WTC11 (cell line): ENCODE measurements around the gene NFATC3.
"Not testable (repeated sequence)": the region's sequence is repeated elsewhere in the genome, so short reads cannot be mapped to it uniquely, and the experiment has no call there.

Experiments used
- NR2C2 ChIP-seq: sonication (generic); formaldehyde crosslinking; IDR thresholded peaks from 2 replicates; pipeline ENCODE4 v1.8.0; 2022; ENCODE audit warnings: mild to moderate bottlenecking, missing genetic modification reagents
- SP1 ChIP-seq: sonication (generic); formaldehyde crosslinking; conservative IDR thresholded peaks from 2 replicates; pipeline ENCODE4 v1.8.1; 2022; ENCODE audit warnings: missing genetic modification reagents
- TP53 ChIP-seq: sonication (generic); formaldehyde crosslinking; IDR thresholded peaks from 2 replicates; pipeline ENCODE4 v1.8.1; 2023; ENCODE audit warnings: mild to moderate bottlenecking, missing genetic modification reagents
- ZNF263 ChIP-seq: sonication (generic); formaldehyde crosslinking; IDR thresholded peaks from 2 replicates; pipeline ENCODE4 v1.8.1; 2022; ENCODE audit warnings: low read depth, mild to moderate bottlenecking, moderate library complexity, missing genetic modification reagents
- TF ChIP-seq, protein P1 (sequence below): sonication (generic); formaldehyde crosslinking; IDR thresholded peaks from 2 replicates; pipeline ENCODE4 v1.8.1; 2022; ENCODE audit warnings: mild to moderate bottlenecking, moderate library complexity, missing genetic modification reagents
- TF ChIP-seq, protein P2 (sequence below): fragments of 200-600 bp; IDR thresholded peaks from 2 replicates; pipeline ENCODE4 v1.8.0; 2022; ENCODE audit warnings: antibody characterized with exemption
- TF ChIP-seq, protein P3 (sequence below): fragments of 250-450 bp; sonication (Bioruptor Pico); IDR thresholded peaks from 2 replicates; pipeline ENCODE4 v1.9.0; 2021; ENCODE audit warnings: mild to moderate bottlenecking, borderline replicate concordance
- TF ChIP-seq, protein P4 (sequence below): sonication (generic); formaldehyde crosslinking; IDR thresholded peaks from 2 replicates; pipeline ENCODE4 v1.8.0; 2022; ENCODE audit warnings: mild to moderate bottlenecking, missing genetic modification reagents
- TF ChIP-seq, protein P5 (sequence below): fragments of 250-450 bp; sonication (Bioruptor Pico); IDR thresholded peaks from 2 replicates; pipeline ENCODE4 v2.1.2; 2022; ENCODE audit warnings: mild to moderate bottlenecking, moderate library complexity
- TF ChIP-seq, protein P6 (sequence below): sonication (generic); formaldehyde crosslinking; conservative IDR thresholded peaks from 2 replicates; pipeline ENCODE4 v1.8.1; 2023; ENCODE audit warnings: mild to moderate bottlenecking, low read depth, missing genetic modification reagents, moderate library complexity
- TF ChIP-seq, protein P7 (sequence below): sonication (generic); formaldehyde crosslinking; IDR thresholded peaks from 2 replicates; pipeline ENCODE4 v1.8.1; 2023; ENCODE audit warnings: mild to moderate bottlenecking, missing genetic modification reagents, moderate library complexity

DNA sequence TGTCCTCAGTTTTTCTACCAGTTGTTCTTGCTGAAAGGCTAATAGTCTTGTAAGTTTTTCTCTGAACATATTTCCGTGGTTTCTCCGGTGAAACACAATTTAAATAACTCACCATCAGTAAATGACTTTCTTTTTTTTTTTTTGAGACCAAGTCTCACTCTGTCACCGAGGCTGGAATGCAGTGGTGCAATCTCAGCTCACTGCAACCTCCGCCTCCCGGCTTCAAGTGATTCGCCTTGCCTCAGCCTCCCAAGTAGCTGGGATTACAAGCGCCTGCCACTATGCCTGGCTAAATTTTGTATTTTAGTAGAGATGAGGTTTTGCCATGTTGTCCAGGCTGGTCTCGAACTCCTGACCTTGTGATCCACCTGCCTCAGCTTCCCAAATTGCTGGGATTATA lies 29.8 kb downstream of the NFATC3 start:
- TF ChIP-seq, protein P1, sequence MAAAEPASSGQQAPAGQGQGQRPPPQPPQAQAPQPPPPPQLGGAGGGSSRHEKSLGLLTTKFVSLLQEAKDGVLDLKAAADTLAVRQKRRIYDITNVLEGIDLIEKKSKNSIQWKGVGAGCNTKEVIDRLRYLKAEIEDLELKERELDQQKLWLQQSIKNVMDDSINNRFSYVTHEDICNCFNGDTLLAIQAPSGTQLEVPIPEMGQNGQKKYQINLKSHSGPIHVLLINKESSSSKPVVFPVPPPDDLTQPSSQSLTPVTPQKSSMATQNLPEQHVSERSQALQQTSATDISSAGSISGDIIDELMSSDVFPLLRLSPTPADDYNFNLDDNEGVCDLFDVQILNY, result not testable (repeated sequence)
- TF ChIP-seq ZNF263 (CRISPR knock-in tag); SP1; TP53 (CRISPR knock-in tag); NR2C2 (CRISPR knock-in tag): not testable (repeated sequence)
- TF ChIP-seq, protein P2, sequence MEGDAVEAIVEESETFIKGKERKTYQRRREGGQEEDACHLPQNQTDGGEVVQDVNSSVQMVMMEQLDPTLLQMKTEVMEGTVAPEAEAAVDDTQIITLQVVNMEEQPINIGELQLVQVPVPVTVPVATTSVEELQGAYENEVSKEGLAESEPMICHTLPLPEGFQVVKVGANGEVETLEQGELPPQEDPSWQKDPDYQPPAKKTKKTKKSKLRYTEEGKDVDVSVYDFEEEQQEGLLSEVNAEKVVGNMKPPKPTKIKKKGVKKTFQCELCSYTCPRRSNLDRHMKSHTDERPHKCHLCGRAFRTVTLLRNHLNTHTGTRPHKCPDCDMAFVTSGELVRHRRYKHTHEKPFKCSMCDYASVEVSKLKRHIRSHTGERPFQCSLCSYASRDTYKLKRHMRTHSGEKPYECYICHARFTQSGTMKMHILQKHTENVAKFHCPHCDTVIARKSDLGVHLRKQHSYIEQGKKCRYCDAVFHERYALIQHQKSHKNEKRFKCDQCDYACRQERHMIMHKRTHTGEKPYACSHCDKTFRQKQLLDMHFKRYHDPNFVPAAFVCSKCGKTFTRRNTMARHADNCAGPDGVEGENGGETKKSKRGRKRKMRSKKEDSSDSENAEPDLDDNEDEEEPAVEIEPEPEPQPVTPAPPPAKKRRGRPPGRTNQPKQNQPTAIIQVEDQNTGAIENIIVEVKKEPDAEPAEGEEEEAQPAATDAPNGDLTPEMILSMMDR, result not testable (repeated sequence)
- TF ChIP-seq, protein P3, sequence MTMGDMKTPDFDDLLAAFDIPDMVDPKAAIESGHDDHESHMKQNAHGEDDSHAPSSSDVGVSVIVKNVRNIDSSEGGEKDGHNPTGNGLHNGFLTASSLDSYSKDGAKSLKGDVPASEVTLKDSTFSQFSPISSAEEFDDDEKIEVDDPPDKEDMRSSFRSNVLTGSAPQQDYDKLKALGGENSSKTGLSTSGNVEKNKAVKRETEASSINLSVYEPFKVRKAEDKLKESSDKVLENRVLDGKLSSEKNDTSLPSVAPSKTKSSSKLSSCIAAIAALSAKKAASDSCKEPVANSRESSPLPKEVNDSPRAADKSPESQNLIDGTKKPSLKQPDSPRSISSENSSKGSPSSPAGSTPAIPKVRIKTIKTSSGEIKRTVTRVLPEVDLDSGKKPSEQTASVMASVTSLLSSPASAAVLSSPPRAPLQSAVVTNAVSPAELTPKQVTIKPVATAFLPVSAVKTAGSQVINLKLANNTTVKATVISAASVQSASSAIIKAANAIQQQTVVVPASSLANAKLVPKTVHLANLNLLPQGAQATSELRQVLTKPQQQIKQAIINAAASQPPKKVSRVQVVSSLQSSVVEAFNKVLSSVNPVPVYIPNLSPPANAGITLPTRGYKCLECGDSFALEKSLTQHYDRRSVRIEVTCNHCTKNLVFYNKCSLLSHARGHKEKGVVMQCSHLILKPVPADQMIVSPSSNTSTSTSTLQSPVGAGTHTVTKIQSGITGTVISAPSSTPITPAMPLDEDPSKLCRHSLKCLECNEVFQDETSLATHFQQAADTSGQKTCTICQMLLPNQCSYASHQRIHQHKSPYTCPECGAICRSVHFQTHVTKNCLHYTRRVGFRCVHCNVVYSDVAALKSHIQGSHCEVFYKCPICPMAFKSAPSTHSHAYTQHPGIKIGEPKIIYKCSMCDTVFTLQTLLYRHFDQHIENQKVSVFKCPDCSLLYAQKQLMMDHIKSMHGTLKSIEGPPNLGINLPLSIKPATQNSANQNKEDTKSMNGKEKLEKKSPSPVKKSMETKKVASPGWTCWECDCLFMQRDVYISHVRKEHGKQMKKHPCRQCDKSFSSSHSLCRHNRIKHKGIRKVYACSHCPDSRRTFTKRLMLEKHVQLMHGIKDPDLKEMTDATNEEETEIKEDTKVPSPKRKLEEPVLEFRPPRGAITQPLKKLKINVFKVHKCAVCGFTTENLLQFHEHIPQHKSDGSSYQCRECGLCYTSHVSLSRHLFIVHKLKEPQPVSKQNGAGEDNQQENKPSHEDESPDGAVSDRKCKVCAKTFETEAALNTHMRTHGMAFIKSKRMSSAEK, result not testable (repeated sequence)
- TF ChIP-seq, protein P4, sequence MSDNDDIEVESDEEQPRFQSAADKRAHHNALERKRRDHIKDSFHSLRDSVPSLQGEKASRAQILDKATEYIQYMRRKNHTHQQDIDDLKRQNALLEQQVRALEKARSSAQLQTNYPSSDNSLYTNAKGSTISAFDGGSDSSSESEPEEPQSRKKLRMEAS, result not testable (repeated sequence)
- TF ChIP-seq, protein P5, sequence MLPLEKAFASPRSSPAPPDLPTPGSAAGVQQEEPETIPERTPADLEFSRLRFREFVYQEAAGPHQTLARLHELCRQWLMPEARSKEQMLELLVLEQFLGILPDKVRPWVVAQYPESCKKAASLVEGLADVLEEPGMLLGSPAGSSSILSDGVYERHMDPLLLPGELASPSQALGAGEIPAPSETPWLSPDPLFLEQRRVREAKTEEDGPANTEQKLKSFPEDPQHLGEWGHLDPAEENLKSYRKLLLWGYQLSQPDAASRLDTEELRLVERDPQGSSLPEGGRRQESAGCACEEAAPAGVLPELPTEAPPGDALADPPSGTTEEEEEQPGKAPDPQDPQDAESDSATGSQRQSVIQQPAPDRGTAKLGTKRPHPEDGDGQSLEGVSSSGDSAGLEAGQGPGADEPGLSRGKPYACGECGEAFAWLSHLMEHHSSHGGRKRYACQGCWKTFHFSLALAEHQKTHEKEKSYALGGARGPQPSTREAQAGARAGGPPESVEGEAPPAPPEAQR (CRISPR knock-in tag), result not testable (repeated sequence)
- TF ChIP-seq, protein P6, sequence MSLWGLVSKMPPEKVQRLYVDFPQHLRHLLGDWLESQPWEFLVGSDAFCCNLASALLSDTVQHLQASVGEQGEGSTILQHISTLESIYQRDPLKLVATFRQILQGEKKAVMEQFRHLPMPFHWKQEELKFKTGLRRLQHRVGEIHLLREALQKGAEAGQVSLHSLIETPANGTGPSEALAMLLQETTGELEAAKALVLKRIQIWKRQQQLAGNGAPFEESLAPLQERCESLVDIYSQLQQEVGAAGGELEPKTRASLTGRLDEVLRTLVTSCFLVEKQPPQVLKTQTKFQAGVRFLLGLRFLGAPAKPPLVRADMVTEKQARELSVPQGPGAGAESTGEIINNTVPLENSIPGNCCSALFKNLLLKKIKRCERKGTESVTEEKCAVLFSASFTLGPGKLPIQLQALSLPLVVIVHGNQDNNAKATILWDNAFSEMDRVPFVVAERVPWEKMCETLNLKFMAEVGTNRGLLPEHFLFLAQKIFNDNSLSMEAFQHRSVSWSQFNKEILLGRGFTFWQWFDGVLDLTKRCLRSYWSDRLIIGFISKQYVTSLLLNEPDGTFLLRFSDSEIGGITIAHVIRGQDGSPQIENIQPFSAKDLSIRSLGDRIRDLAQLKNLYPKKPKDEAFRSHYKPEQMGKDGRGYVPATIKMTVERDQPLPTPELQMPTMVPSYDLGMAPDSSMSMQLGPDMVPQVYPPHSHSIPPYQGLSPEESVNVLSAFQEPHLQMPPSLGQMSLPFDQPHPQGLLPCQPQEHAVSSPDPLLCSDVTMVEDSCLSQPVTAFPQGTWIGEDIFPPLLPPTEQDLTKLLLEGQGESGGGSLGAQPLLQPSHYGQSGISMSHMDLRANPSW (CRISPR knock-in tag), result not testable (repeated sequence)
- TF ChIP-seq, protein P7, sequence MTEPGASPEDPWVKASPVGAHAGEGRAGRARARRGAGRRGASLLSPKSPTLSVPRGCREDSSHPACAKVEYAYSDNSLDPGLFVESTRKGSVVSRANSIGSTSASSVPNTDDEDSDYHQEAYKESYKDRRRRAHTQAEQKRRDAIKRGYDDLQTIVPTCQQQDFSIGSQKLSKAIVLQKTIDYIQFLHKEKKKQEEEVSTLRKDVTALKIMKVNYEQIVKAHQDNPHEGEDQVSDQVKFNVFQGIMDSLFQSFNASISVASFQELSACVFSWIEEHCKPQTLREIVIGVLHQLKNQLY (CRISPR knock-in tag), result not testable (repeated sequence)
